Gastrocnemius medialis (tissue), 4 donors: ENCODE measurements around the gene HINT3. TPM values are rescaled to one million over a fixed set of nuclear protein-coding genes. Genes with fewer than 3 reads are reported as not detected.

Source experiments
- ATAC-seq, 2 donors: fragments of 150-250 bp; one replicate each; pipeline ENCODE4 v1.9.1; 2016
- DNase-seq, 2 donors: peaks; one replicate each; pipeline ENCODE4 v3.0.0-alpha.2; 2019
- H3K27ac ChIP-seq, 4 donors: fragments of 200-600 bp; sonication (generic); 1 replicate in 1 of 4; 2 replicates in 3 of 4; pipeline ENCODE4 v1.5.1; 2016 to 2018; ENCODE audit warnings: mild to moderate bottlenecking in 2 of 4, moderate library complexity in 1 of 4
- H3K27me3 ChIP-seq, 3 donors: fragments of 200-600 bp; sonication (generic) in 2 of 3; 1 replicate in 1 of 3; 2 replicates in 2 of 3; pipeline versions ENCODE4 v1.5.1 to v1.6.0; 2016 to 2019; ENCODE audit warnings: mild to moderate bottlenecking in 1 of 3, moderate library complexity in 1 of 3
- H3K36me3 ChIP-seq, 2 donors: fragments of 200-600 bp; sonication (generic) in 1 of 2; one replicate each; pipeline ENCODE4 v1.5.1; 2017 to 2018
- H3K4me1 ChIP-seq, 2 donors: fragments of 200-600 bp; sonication (generic) in 1 of 2; one replicate each; pipeline ENCODE4 v1.5.1; 2016 to 2017; ENCODE audit warnings: mild to moderate bottlenecking in 2 of 2
- H3K4me3 ChIP-seq, 4 donors: fragments of 200-600 bp; sonication (generic) in 3 of 4; 1 replicate in 1 of 4; 2 replicates in 3 of 4; pipeline ENCODE4 v1.5.1; 2016 to 2019; ENCODE audit warnings: mild to moderate bottlenecking in 2 of 4
- H3K9me3 ChIP-seq, 3 donors: fragments of 200-600 bp; sonication (generic) in 2 of 3; 1 replicate in 1 of 3; 2 replicates in 2 of 3; pipeline ENCODE4 v1.5.1; 2016 to 2019
- POLR2A ChIP-seq, 2 donors: fragments of 450-650 bp; IDR thresholded peaks; one replicate each; pipeline ENCODE4 v1.6.1; 2017; ENCODE audit warnings: antibody characterized with exemption in 2 of 2, mild to moderate bottlenecking in 2 of 2, moderate library complexity in 2 of 2
- in situ Hi-C, 4 donors: fragments of 200-750 bp; cut with MboI; loops; one replicate each; pipeline versions ENCODE4 v1.15.0 to v1.8.0; 2017; ENCODE audit warnings: low sequenced_read_pairs in 4 of 4
- intact Hi-C: fragments of 100-400 bp; cut with DNase I; formaldehyde crosslinking; loops from one replicate; pipeline ENCODE4 v1.15.1; 2023; ENCODE audit warnings: low total_unique reads
- total RNA-seq, 4 donors: library from RNA; depleted of rRNA; stranded (reverse); fragments of >200 nt; gene quantifications; one replicate each; pipeline versions ENCODE4 v1.1.0 to v1.2.3, GENCODE V29; 2016
- TF ChIP-seq, protein P1 (sequence below), 5 experiments: fragments of 450-650 bp in 3 of 5; fragments of 200-600 bp in 2 of 5; sonication (generic) in 2 of 5; IDR thresholded peaks in 4 of 5; conservative IDR thresholded peaks in 1 of 5; 1 replicate in 4 of 5; 2 replicates in 1 of 5; pipeline ENCODE4 v1.5.1; 2016 to 2019; ENCODE audit warnings: antibody characterized with exemption in 5 of 5, mild to moderate bottlenecking in 3 of 5, moderate library complexity in 3 of 5

The HINT3 gene
- total RNA-seq, 4 donors from 2014 or later: 54.3 to 81.5 (median 67.5) TPM

DNA sequence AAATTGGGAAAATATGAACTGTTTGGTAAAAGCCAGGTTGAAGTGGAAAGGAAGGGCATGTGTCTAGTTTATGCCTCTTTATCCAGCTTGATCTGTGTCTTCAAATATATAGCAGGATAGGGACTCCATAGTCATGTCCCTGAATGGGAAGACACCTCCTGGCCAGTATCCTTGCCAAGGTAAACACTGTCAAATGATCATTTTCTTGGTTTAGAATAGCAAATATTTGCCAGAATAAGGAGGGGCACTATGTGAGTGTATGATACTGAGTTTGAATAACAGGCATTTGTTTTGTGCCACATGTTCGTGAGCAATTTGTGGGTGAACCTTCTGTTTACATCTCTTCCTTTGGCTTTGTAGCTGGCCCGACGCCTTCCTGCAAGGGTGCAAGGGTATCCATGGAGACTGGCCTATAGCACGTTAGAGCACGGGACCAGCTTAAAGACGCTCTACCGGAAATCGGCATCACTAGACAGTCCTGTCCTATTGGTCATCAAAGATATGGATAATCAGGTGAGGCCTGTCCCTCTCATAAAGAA, 34.2 kb upstream of the HINT3 start:
- H3K4me3 ChIP-seq: no peak overlapping the region
- intact Hi-C loops (no loop called here), in situ Hi-C loops (no loop called here)
- ATAC-seq: no peak
- H3K36me3 ChIP-seq: peaks cover 0 to 31% of the 10 kb centered on the region in 2 donors
- no peak for DNase-seq
- no peaks in the 10 kb centered on the region for H3K27me3 ChIP-seq
- no peak overlapping the region for H3K27ac ChIP-seq
- H3K4me1 ChIP-seq: peaks cover 4 to 8% of the 10 kb centered on the region in 2 donors
- TF ChIP-seq, protein P1, sequence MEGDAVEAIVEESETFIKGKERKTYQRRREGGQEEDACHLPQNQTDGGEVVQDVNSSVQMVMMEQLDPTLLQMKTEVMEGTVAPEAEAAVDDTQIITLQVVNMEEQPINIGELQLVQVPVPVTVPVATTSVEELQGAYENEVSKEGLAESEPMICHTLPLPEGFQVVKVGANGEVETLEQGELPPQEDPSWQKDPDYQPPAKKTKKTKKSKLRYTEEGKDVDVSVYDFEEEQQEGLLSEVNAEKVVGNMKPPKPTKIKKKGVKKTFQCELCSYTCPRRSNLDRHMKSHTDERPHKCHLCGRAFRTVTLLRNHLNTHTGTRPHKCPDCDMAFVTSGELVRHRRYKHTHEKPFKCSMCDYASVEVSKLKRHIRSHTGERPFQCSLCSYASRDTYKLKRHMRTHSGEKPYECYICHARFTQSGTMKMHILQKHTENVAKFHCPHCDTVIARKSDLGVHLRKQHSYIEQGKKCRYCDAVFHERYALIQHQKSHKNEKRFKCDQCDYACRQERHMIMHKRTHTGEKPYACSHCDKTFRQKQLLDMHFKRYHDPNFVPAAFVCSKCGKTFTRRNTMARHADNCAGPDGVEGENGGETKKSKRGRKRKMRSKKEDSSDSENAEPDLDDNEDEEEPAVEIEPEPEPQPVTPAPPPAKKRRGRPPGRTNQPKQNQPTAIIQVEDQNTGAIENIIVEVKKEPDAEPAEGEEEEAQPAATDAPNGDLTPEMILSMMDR (IDR thresholded peaks at IDR 0.05 in 4 of 5, conservative IDR thresholded peaks at IDR 0.05 in 1 of 5): no peak
- TF ChIP-seq POLR2A (IDR thresholded peaks at IDR 0.05): no peak
- H3K9me3 ChIP-seq: no peaks in the 10 kb centered on the region

GRCh38 chr6:125923366-125923877, 33.1 kb upstream of the HINT3 start:
- intact Hi-C loops (no loop called here), in situ Hi-C loops (no loop called here)
- Histone ChIP-seq H3K27ac (no peak overlapping the region), H3K36me3 (peaks cover 0 to 31% of the 10 kb centered on the region in 2 donors), H3K27me3 (no peaks in the 10 kb centered on the region), H3K4me3 (no peak overlapping the region), H3K9me3 (no peaks in the 10 kb centered on the region), H3K4me1 (peaks cover 4 to 5% of the 10 kb centered on the region in 2 donors)
- no peak for TF ChIP-seq POLR2A (IDR thresholded peaks at IDR 0.05)
- TF ChIP-seq, protein P1 (IDR thresholded peaks at IDR 0.05 in 4 of 5, conservative IDR thresholded peaks at IDR 0.05 in 1 of 5): no peak
- DNase-seq (no peak), ATAC-seq (no peak)

DNA sequence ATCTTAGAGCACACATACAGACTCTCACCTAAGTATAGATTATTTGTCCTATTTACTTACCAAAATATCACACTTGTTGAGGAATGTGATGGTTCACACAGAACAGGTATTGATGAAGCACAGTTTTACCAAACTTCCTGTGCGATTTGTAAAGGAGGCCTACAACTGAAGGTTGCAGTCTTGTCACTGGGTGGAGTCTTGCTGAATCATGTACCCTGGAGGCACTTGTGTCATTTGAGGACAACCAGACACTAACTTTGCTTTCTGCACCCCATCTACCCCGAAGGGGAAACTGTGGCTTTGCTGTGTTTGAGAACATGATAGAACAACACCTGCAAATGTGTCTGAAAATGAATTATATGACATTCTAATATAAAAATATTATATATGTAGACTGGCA, 32.4 kb upstream of the HINT3 start:
- peaks cover 0 to 4% of the 10 kb centered on the region in 2 donors for H3K4me1 ChIP-seq
- H3K27me3 ChIP-seq: no peaks in the 10 kb centered on the region
- H3K4me3 ChIP-seq: no peak overlapping the region
- H3K9me3 ChIP-seq: no peaks in the 10 kb centered on the region
- H3K27ac ChIP-seq: peak overlapping the region in 2 of 4 donors; percentile 13 to 47
- TF ChIP-seq, protein P1 (IDR thresholded peaks at IDR 0.05 in 4 of 5, conservative IDR thresholded peaks at IDR 0.05 in 1 of 5): no peak
- TF ChIP-seq POLR2A (IDR thresholded peaks at IDR 0.05): no peak
- ATAC-seq: no peak
- H3K36me3 ChIP-seq: peaks cover 0 to 31% of the 10 kb centered on the region in 2 donors
- in situ Hi-C loops: no loop called here
- intact Hi-C loops: no loop called here
- no peak for DNase-seq

DNA sequence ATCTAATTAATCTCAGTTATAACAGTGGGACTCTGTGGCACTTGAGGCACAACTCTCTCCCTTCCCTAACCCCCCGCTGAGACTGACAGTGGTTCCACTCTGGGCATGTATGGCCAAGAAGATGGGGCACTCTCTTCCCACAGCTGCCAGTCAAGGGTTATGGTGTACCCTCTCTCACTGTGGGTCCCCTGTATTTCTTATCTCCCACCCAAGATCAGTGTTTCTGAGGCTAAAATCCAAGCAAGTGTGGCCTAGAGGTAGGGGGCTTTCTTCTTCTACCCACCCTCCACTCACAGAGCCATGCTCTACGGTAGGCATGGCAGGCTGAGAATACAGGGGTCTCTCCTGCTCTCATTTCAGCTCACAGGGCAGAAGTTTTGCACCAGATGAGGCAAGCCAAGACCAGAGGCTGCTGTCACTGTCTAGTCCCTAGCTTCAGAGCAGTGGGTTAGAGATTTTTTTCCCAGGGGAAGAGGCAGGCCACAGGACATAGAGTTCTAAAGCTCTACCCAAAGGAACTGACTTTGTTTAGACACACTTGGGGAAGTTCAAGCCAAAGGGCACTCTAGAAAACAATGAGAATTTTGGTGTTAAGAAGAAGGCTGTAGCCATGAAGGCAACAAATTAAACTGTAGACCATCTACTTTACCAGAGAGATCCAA, 31.7 kb upstream of the HINT3 start:
- peaks cover 0 to 4% of the 10 kb centered on the region in 2 donors for H3K4me1 ChIP-seq
- H3K4me3 ChIP-seq: no peak overlapping the region
- ATAC-seq (peak in 1 of 2 donors; percentile 58), DNase-seq (no peak)
- in situ Hi-C loops (no loop called here), intact Hi-C loops (no loop called here)
- H3K27ac ChIP-seq: peak overlapping the region in 2 of 4 donors; percentile 13 to 47
- no peak for TF ChIP-seq POLR2A (IDR thresholded peaks at IDR 0.05)
- TF ChIP-seq, protein P1 (IDR thresholded peaks at IDR 0.05 in 4 of 5, conservative IDR thresholded peaks at IDR 0.05 in 1 of 5): no peak
- H3K27me3 ChIP-seq: no peaks in the 10 kb centered on the region
- no peaks in the 10 kb centered on the region for H3K9me3 ChIP-seq
- H3K36me3 ChIP-seq: peaks cover 0 to 31% of the 10 kb centered on the region in 2 donors
